Erythroblast (primary cell): ENCODE results near the gene AKAP13.

Experiments
- GATA1 ChIP-seq: IDR thresholded peaks from 2 replicates; pipeline ENCODE4 v1.6.1; 2011; ENCODE audit warnings: low read depth, mild to moderate bottlenecking, control low read depth, low read length, moderate library complexity
- POLR2A ChIP-seq: IDR thresholded peaks from 2 replicates; pipeline ENCODE4 v1.6.1; 2011; ENCODE audit warnings: mild to moderate bottlenecking, low read length

- TF ChIP-seq POLR2A (no peak), GATA1 (no peak)
These were observed 5.9 kb downstream of the AKAP13 start for GRCh38 chr15:85386261-85386660.
